Measurements from ENCODE around the gene DPM3. TPM values are rescaled to one million over a fixed set of nuclear protein-coding genes. Genes with fewer than 3 reads are reported as not detected.
A peak's percentile ranks its signal among the peaks of the same experiment; 100 is the strongest.
"Not testable (repeated sequence)": the region's sequence is repeated elsewhere in the genome, so short reads cannot be mapped to it uniquely, and the experiment has no call there.

The DPM3 gene
- total and polyA plus RNA-seq, 8 donors: 19.6 to 91.0 (median 29.1) TPM

DNA sequence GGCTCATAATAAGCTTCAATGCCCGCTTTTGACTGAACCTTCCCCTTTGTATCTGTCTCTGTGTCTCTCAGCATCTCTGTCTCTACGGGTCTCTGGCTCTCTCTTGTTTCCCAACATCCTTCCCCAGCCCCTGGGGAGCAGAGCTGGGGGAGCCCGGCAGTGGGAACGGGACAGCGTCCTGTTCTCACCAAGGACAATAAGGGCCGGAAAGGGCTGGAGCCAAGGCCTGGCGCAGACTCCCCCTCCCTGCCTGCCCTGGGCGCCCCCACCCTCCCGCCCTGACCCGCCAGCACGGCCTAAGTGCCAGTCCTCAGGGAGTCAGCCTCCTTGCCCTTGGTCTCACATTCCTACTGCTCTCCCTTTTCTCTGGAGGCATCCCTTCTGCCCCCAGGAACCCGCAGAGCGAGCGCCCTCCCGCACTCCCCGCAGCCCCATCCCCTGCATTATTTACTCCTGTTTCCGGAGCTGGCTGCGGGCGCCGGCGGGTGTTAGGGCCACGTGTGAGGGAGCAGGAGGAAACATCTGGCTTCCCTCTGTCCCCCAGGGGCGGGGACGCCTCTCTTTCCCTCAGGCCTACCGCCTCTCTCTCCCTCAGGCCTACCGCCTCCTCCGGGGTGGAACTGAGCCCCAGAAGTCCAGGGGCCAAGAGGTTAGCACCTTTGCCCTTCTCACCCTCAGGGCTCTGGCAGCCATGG, 26.3 kb upstream of the DPM3 start:
- Histone ChIP-seq H3K9me3 (no peaks in the 10 kb centered on the region), H3K4me1 (peaks cover 4 to 24% of the 10 kb centered on the region in 2 donors), H3K27ac (peak overlapping the region; percentile 26 to 67), H3K27me3 (peaks cover 0 to 12% of the 10 kb centered on the region in 2 donors), H3K36me3 (peaks cover 0 to 23% of the 10 kb centered on the region in 2 donors), H3K4me3 (no peak overlapping the region)
- intact Hi-C loops (cut with DNase I): no loop called here
- peak in 3 of 4 donors; percentile 66 to 86 (median 81) for DNase-seq
- TF ChIP-seq, protein P1, sequence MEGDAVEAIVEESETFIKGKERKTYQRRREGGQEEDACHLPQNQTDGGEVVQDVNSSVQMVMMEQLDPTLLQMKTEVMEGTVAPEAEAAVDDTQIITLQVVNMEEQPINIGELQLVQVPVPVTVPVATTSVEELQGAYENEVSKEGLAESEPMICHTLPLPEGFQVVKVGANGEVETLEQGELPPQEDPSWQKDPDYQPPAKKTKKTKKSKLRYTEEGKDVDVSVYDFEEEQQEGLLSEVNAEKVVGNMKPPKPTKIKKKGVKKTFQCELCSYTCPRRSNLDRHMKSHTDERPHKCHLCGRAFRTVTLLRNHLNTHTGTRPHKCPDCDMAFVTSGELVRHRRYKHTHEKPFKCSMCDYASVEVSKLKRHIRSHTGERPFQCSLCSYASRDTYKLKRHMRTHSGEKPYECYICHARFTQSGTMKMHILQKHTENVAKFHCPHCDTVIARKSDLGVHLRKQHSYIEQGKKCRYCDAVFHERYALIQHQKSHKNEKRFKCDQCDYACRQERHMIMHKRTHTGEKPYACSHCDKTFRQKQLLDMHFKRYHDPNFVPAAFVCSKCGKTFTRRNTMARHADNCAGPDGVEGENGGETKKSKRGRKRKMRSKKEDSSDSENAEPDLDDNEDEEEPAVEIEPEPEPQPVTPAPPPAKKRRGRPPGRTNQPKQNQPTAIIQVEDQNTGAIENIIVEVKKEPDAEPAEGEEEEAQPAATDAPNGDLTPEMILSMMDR (IDR thresholded peaks at IDR 0.05): no peak
- ATAC-seq: peak; percentile 42

DNA sequence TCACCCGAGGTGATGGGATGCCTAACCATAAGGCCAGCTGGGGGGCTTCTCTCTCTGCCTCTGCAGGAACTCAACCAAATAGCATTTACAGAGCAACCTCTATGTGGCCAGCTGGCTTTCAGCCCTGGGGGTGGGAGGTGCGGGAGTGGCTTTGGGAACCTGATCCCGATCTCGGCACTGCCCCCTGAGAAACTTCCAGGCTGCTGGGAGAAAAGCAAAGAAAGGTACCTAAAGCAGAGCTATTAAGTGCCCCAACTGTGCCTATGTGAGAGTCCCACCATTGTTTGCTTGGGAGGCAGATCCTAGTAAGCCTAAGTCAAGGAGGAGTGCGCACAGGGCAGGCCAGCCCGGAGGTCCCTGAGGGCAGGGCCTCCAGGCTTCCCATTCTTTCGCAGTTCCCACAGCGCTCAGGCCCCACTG, 25.7 kb upstream of the DPM3 start:
- no peak for ATAC-seq
- Histone ChIP-seq H3K27me3 (peaks cover 0 to 12% of the 10 kb centered on the region in 2 donors), H3K9me3 (no peaks in the 10 kb centered on the region), H3K4me1 (peaks cover 4 to 21% of the 10 kb centered on the region in 2 donors), H3K27ac (peak overlapping the region; percentile 26 to 67), H3K36me3 (peaks cover 0 to 22% of the 10 kb centered on the region in 2 donors), H3K4me3 (no peak overlapping the region)
- no peak for DNase-seq
- TF ChIP-seq, protein P1 (IDR thresholded peaks at IDR 0.05): no peak
- intact Hi-C loops (cut with DNase I): no loop called here

DNA sequence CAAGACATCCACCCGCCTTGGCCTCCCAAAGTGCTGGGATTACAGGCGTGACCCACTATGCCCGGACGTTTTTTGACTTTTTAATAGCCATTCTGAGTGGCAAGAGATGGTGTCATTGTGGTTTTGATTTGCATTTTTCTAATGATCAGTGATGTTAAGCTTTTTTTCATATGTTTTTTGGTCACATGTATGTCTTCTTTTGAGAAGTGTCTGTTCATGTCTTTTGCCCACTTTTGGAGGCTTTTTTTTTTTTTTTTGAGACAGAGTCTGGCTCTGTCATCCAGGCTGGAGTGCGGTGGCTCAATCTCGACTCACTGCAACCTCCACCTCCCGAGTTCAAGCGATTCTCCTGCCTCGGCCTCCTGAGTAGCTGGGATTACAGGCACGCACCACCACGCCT, 24.3 kb upstream of the DPM3 start:
- ATAC-seq; H3K4me3 ChIP-seq; intact Hi-C loops (cut with DNase I); H3K27ac ChIP-seq; DNase-seq; H3K36me3 ChIP-seq; H3K9me3 ChIP-seq: not testable (repeated sequence)
- H3K27me3 ChIP-seq: peaks cover 0 to 12% of the 10 kb centered on the region in 2 donors
- H3K4me1 ChIP-seq: peaks cover 4 to 21% of the 10 kb centered on the region in 2 donors

DNA sequence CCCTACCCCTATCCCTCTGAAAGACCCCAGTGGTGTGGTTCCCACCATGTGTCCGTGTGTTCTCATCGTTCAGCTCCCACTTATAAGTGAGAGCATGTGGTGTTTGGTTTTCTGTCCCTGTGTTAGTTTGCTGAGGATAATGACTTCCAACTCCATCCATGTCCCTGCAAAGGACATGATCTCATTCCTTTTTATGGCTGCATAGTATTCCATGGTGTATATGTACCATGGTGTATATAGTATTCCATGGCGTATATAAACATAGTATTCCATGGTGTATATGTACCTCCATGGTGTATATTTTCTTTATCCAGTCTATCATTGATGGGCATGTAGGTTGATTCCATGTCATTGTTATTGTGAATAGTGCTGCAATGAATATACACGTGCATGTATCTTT, 23.5 kb upstream of the DPM3 start:
- intact Hi-C loops (cut with DNase I): not testable (repeated sequence)

DNA sequence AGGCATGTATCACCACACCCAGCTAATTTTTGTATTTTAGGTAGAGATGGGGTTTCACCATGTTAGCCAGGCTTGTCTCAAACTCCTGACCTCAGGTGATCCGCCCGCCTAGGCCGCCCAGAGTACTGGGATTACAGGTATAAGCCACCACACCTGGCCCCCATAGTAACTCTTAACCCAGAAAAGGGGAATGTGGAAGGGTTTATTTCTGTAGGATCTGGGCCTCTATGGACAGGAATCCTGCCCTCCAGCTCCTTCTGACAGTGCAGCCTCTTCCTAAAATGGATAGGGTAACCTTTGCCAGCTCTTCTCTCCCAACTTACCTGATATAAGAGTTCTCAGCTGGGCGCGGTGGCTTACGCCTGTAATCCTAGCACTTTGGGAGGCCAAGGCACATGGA, 22.3 kb upstream of the DPM3 start:
- ATAC-seq; H3K4me3 ChIP-seq; DNase-seq; H3K36me3 ChIP-seq; intact Hi-C loops (cut with DNase I); H3K9me3 ChIP-seq; H3K27ac ChIP-seq: not testable (repeated sequence)
- Histone ChIP-seq H3K27me3 (peaks cover 0 to 12% of the 10 kb centered on the region in 2 donors), H3K4me1 (peaks cover 2 to 15% of the 10 kb centered on the region in 2 donors)

More for the DNA sequence above, 23.5 kb upstream of the DPM3 start:
- ATAC-seq, DNase-seq, H3K36me3 ChIP-seq, H3K4me3 ChIP-seq, H3K9me3 ChIP-seq, H3K27ac ChIP-seq: not testable (repeated sequence)
- Histone ChIP-seq H3K4me1 (peaks cover 4 to 21% of the 10 kb centered on the region in 2 donors), H3K27me3 (peaks cover 0 to 12% of the 10 kb centered on the region in 2 donors)

DNA sequence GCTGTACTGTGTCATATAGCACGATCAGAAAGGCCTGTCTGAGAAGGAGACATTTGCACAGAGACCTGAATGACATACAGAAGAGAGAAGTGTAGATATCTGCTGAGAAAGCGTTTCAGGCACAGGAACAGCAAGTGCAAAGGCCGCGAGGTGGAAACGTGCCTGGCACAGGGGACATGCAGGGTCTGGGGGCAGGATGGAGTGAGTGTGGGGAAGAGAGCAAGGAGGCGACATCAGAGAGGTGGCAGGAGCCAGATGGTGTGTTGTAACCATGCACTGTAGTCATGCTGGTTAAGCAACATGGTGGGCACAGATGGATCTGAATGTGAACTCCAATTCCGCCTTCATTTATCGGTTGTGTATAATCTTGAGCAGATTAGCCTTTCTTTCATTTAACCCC, 19.8 kb upstream of the DPM3 start:
- Histone ChIP-seq H3K4me3 (no peak overlapping the region), H3K36me3 (no peaks in the 10 kb centered on the region), H3K9me3 (no peaks in the 10 kb centered on the region), H3K27me3 (no peaks in the 10 kb centered on the region), H3K4me1 (no peaks in the 10 kb centered on the region), H3K27ac (no peak overlapping the region)
- intact Hi-C loops (cut with DNase I): no loop called here
- TF ChIP-seq, protein P1 (IDR thresholded peaks at IDR 0.05): no peak
- ATAC-seq (no peak), DNase-seq (no peak)

Data from left lung (tissue), 10 donors.